Heart right ventricle (tissue), 16 donors: Measurements from ENCODE around the gene PDLIM1. TPM values are rescaled to one million over a fixed set of nuclear protein-coding genes. Genes with fewer than 3 reads are reported as not detected.

ENCODE experiments used
- ATAC-seq, 8 donors: fragments of 200-7000 bp; cut with Tn5 transposase; one replicate each; pipeline ENCODE4 v1.9.1; 2020; ENCODE audit warnings: mild to moderate bottlenecking in 8 of 8, moderate library complexity in 8 of 8, moderate number of reproducible peaks in 1 of 8
- DNase-seq, 2 donors: peaks; one replicate each; pipeline ENCODE4 v3.0.0-alpha.2; 2020
- H3K27ac ChIP-seq, 10 donors: fragments of 200-600 bp; sonication (generic) in 2 of 10; one replicate each; pipeline versions ENCODE4 v1.5.0 to v1.8.0; 2020 to 2022; ENCODE audit warnings: mild to moderate bottlenecking in 3 of 10
- H3K27me3 ChIP-seq, 7 donors: fragments of 200-600 bp; one replicate each; pipeline ENCODE4 v1.8.0; 2021 to 2022; ENCODE audit warnings: mild to moderate bottlenecking in 2 of 7
- H3K36me3 ChIP-seq, 9 donors: fragments of 200-600 bp; sonication (generic) in 1 of 9; one replicate each; pipeline versions ENCODE4 v1.5.0 to v1.8.0; 2020 to 2022; ENCODE audit warnings: mild to moderate bottlenecking in 2 of 9
- H3K4me1 ChIP-seq, 9 donors: fragments of 200-600 bp; sonication (generic) in 1 of 9; one replicate each; pipeline versions ENCODE4 v1.5.0 to v1.8.0; 2020 to 2022; ENCODE audit warnings: mild to moderate bottlenecking in 4 of 9
- H3K4me3 ChIP-seq, 10 donors: fragments of 200-600 bp; sonication (generic) in 2 of 10; one replicate each; pipeline versions ENCODE4 v1.5.0 to v1.8.0; 2020 to 2022; ENCODE audit warnings: mild to moderate bottlenecking in 7 of 10, moderate library complexity in 2 of 10
- H3K9me3 ChIP-seq, 11 donors: fragments of 200-600 bp in 10 of 11; sonication (generic) in 2 of 11; one replicate each; pipeline versions ENCODE4 v1.5.0 to v1.8.0; 2013 to 2022; ENCODE audit warnings: mild to moderate bottlenecking in 2 of 11, control low read depth in 1 of 11, moderate library complexity in 1 of 11
- CTCF ChIP-seq, 9 donors: fragments of 200-600 bp; sonication (generic) in 2 of 9; IDR thresholded peaks; one replicate each; pipeline versions ENCODE4 v1.5.0 to v1.8.0; 2021 to 2022; ENCODE audit warnings: antibody characterized with exemption in 9 of 9, mild to moderate bottlenecking in 5 of 9, moderate library complexity in 1 of 9
- WGBS, 2 donors: extraction: QIAGEN DNeasy Blood & Tissue Kit; methylation state at CpG; one replicate each; pipeline ENCODE4 v1.1.7; 2013; ENCODE audit warnings: inconsistent platforms in 1 of 2; 5-methylcytosine and 5-hydroxymethylcytosine counted together
- intact Hi-C, 10 donors: fragments of 100-400 bp; cut with DNase I; formaldehyde crosslinking; loops; one replicate each; pipeline versions ENCODE4 v1.11.1 to v1.14.2; 2022
- polyA plus RNA-seq, 2 donors: library from polyadenylated mRNA; stranded (reverse); fragments of 200-250 nt; gene quantifications; one replicate each; pipeline ENCODE4 v1.2.3, GENCODE V29; 2013
- total RNA-seq, 10 donors: library from RNA; stranded (reverse); fragmentation: NEBNext Ultra II Directional in 3 of 10; extraction: Animal tissue kit (Norgen Biotek cat#: 25700) in 3 of 10; gene quantifications; one replicate each; pipeline versions ENCODE4 v1.2.1 to v1.2.4, GENCODE V29; 2021 to 2023
- donor health status: Arrhythmogenic right ventricular cardiomyopathy.
- donor health status: ischemic (EF 13 %, LVEDD 7.1; RV severe dilation, severe dysfunction).
- donor health status: healthy with polysubstance abuse.
- donor health status: DM: no; HTN: yes; CAD: no.
- donor health status: DM: no; HTN: no; CAD: no.
- donor health status: ischemic (EF 25% LVEDD 6.9; RV normal size, moderate dysfunction).
- donor health status: ischemic (EF 25% LVEDD 5.7; RV mildly dilated, moderate dysfunction).
- donor health status: healthy.
- donor health status: DM: yes; HTN: yes; CAD: no.
- donor health status: Ischemic cardiomyopathy.
- donor health status: ischemic (EF 35%, LVEDD 5.7; RV mildly dilated, moderate dysfunction).
- donor health status: nonischemic (EF 11% LVEDD 7.7; RV severe dilation, severe dysfunction).
- donor health status: DM: yes; HTN: yes; CAD: no.
- donor health status: PGD.
- donor health status: ischemic (EF 29% LVEDD 5.4; RV normal size, mild dysfunction).
- donor health status: nonischemic (EF 23%, LVEDD 6.1; RV moderate dilation, normal function).

Gene PDLIM1
- total and polyA plus RNA-seq, 12 donors, result 152 to 467 (median 322) TPM

DNA sequence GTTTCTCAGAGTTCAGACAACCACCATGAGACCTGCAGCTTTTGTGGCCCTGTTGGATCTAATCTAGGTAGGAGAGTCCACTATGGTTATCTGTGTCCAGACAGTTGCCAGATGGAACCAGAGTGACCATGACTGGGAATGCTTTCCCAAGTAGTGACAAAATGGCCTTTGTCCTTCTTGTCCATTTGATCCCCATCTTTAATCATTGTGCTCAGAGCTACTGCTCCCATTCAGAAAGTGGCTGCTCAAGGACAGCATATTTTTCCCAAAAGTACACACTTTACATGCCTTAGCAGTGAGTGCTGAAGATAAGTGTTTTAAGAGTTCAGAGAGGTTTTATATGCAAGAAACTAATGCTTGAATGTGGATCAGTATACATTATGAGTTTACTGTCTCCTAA is 102.2 kb downstream of the PDLIM1 start:
- TF ChIP-seq CTCF (IDR thresholded peaks at IDR 0.05), result no peak
- intact Hi-C loops, result loop anchor here in 2 of 10 donors (10.0 kb wide), 2 partner anchors 46 to 176 kb away; no protein-coding TSS in a partner anchor

GRCh38 chr10:95187617-95188016 is 103.2 kb downstream of the PDLIM1 start:
- intact Hi-C loops, result loop anchor here in 2 of 10 donors (10.0 kb wide), 2 partner anchors 47 to 177 kb away; no protein-coding TSS in a partner anchor
- Histone ChIP-seq H3K36me3 (no peaks in the 10 kb centered on the region), H3K27me3 (no peaks in the 10 kb centered on the region), H3K4me3 (no peak overlapping the region), H3K9me3 (no peaks in the 10 kb centered on the region), H3K4me1 (peaks cover 0 to 11% (median 5%) of the 10 kb centered on the region in 9 donors), H3K27ac (no peak overlapping the region)
- DNase-seq (no peak), ATAC-seq (no peak)
- WGBS, 2 donors, result 92 to 94% methylated on average over 3 of the region's 3 CpGs
- TF ChIP-seq CTCF (IDR thresholded peaks at IDR 0.05), result no peak

More for the DNA sequence above, 102.2 kb downstream of the PDLIM1 start:
- Histone ChIP-seq H3K4me3 (no peak overlapping the region), H3K4me1 (peaks cover 0 to 4% (median 0%) of the 10 kb centered on the region in 9 donors), H3K27me3 (no peaks in the 10 kb centered on the region), H3K9me3 (no peaks in the 10 kb centered on the region), H3K36me3 (no peaks in the 10 kb centered on the region), H3K27ac (no peak overlapping the region)
- ATAC-seq (no peak), DNase-seq (no peak)

Other genes with a start within 250 kb of the PDLIM1 start
- under 1 TPM in 1 of 10 donors, not detected in 9; 0.17 TPM for gene CYP2C8, start 221.5 kb downstream of the PDLIM1 start, total RNA-seq
- under 1 TPM; 0.07 to 0.51 TPM for gene CYP2C8, start 221.5 kb downstream of the PDLIM1 start, polyA plus RNA-seq
- gene ACSM6, start 96.8 kb downstream of the PDLIM1 start, total RNA-seq, result not detected
- not detected for gene ACSM6, start 96.8 kb downstream of the PDLIM1 start, polyA plus RNA-seq